Uterus (tissue), 2 donors: ENCODE measurements around the gene CST11.

Experiments used
- POLR2A ChIP-seq, 2 donors: fragments of 450-650 bp; IDR thresholded peaks; one replicate each; pipeline ENCODE4 v1.6.1; 2016; ENCODE audit warnings: antibody characterized with exemption in 2 of 2, mild to moderate bottlenecking in 1 of 2, moderate library complexity in 1 of 2
- TF ChIP-seq, protein P1 (sequence below), 4 experiments: fragments of 200-600 bp in 2 of 4; fragments of 450-650 bp in 2 of 4; sonication (generic) in 2 of 4; IDR thresholded peaks; one replicate each; pipeline ENCODE4 v1.5.1; 2016 to 2019; ENCODE audit warnings: antibody characterized with exemption in 4 of 4, mild to moderate bottlenecking in 2 of 4, moderate library complexity in 1 of 4

DNA sequence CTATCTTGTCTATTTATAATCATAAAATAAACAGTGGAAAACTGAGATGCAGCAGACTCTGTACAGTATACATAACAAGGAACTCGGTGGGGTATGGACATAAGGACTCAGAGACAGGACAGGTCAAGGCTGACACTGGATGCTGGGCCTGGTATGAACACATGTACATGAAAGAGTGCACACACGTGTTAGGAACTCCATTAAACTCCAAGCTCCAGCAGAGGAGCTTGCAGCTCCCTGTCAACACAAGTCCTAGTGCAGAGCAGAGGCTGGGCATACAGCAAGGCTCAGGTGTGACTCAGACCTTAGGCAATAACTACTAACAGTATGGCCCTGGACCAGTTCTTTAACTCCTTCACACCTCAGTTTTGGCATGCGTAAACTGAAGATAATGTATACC is 48.5 kb downstream of the CST11 start:
- TF ChIP-seq, protein P1, sequence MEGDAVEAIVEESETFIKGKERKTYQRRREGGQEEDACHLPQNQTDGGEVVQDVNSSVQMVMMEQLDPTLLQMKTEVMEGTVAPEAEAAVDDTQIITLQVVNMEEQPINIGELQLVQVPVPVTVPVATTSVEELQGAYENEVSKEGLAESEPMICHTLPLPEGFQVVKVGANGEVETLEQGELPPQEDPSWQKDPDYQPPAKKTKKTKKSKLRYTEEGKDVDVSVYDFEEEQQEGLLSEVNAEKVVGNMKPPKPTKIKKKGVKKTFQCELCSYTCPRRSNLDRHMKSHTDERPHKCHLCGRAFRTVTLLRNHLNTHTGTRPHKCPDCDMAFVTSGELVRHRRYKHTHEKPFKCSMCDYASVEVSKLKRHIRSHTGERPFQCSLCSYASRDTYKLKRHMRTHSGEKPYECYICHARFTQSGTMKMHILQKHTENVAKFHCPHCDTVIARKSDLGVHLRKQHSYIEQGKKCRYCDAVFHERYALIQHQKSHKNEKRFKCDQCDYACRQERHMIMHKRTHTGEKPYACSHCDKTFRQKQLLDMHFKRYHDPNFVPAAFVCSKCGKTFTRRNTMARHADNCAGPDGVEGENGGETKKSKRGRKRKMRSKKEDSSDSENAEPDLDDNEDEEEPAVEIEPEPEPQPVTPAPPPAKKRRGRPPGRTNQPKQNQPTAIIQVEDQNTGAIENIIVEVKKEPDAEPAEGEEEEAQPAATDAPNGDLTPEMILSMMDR (IDR thresholded peaks at IDR 0.05), result no peak
- TF ChIP-seq POLR2A (IDR thresholded peaks at IDR 0.05), result no peak
